ENCODE measurements around the gene JAG1.

- TF ChIP-seq TRIM24 (IDR thresholded peaks at IDR 0.05) (no peak), HCFC1 (IDR thresholded peaks at IDR 0.05; ENCODE audit: low read depth, low read length) (no peak), USF1 (CRISPR knock-in tag; IDR thresholded peaks at IDR 0.05) (no peak), HDAC1 (IDR thresholded peaks at IDR 0.05) (no peak), KAT8 (IDR thresholded peaks at IDR 0.05; ENCODE audit: low read depth) (no peak), ZC3H4 (CRISPR knock-in tag; IDR thresholded peaks at IDR 0.05; ENCODE audit: borderline replicate concordance) (no peak), ZNF277 (CRISPR knock-in tag; IDR thresholded peaks at IDR 0.05; ENCODE audit: borderline replicate concordance) (no peak), POLR2A (conservative IDR thresholded peaks at IDR 0.05) (no peak)
Measured at GRCh38 chr20:10708351-10709185, 34.8 kb upstream of the JAG1 start.

Measured in K562 (cell line).